BLaER1 (cell line): ENCODE measurements around the gene MTUS2.

Experiments used
- H3K27ac ChIP-seq: shearing (Covaris generic); formaldehyde crosslinking; 2 replicates; pipeline ENCODE4 v1.8.1; 2022
- H3K27me3 ChIP-seq: shearing (Covaris generic); formaldehyde crosslinking; 2 replicates; pipeline ENCODE4 v1.8.1; 2022
- H3K36me3 ChIP-seq: shearing (Covaris generic); formaldehyde crosslinking; 2 replicates; pipeline ENCODE4 v1.8.1; 2022
- H3K4me1 ChIP-seq: shearing (Covaris generic); formaldehyde crosslinking; 2 replicates; pipeline ENCODE4 v1.8.1; 2022
- H3K4me2 ChIP-seq: shearing (Covaris generic); formaldehyde crosslinking; 2 replicates; pipeline ENCODE4 v1.8.1; 2022
- H3K4me3 ChIP-seq: shearing (Covaris generic); formaldehyde crosslinking; 2 replicates; pipeline ENCODE4 v1.8.1; 2022
- H3K9ac ChIP-seq: shearing (Covaris generic); formaldehyde crosslinking; 2 replicates; pipeline ENCODE4 v1.8.1; 2022
- H3K9me3 ChIP-seq: shearing (Covaris generic); formaldehyde crosslinking; 2 replicates; pipeline ENCODE4 v1.8.1; 2022
- H4K20me1 ChIP-seq: shearing (Covaris generic); formaldehyde crosslinking; 2 replicates; pipeline ENCODE4 v1.8.1; 2022
- Cebpa-rat ChIP-seq: shearing (Covaris generic); IDR thresholded peaks from 2 replicates; pipeline ENCODE4 v1.8.1; 2022

MTUS2 gene

DNA sequence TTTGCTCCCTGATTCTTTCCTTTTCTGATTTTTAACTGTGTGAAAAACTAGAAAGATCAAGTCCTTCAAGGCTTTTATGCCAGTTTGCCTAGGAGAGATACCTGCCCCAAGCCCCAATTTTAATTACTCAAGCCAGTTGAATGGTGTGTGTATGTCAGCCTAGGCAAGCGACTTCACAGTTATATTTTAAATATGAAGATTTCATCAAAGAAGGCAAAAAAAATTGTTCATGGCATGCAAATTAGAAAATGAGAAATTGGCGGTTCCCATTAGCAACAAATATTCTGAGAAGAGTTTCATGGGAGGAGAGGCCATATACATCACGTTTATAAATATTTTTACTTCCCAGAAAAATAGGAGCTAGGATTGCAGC, 607.8 kb downstream of the MTUS2 start:
- H4K20me1 ChIP-seq: no peaks in the 10 kb centered on the region
- no peak overlapping the region for H3K9ac ChIP-seq
- no peak overlapping the region for H3K4me2 ChIP-seq
- no peak overlapping the region for H3K27ac ChIP-seq
- peaks cover 5% of the 10 kb centered on the region for H3K27me3 ChIP-seq
- no peak overlapping the region for H3K4me3 ChIP-seq
- TF ChIP-seq Cebpa-rat: no peak
- no peaks in the 10 kb centered on the region for H3K4me1 ChIP-seq
- H3K9me3 ChIP-seq: no peaks in the 10 kb centered on the region
- no peaks in the 10 kb centered on the region for H3K36me3 ChIP-seq

DNA sequence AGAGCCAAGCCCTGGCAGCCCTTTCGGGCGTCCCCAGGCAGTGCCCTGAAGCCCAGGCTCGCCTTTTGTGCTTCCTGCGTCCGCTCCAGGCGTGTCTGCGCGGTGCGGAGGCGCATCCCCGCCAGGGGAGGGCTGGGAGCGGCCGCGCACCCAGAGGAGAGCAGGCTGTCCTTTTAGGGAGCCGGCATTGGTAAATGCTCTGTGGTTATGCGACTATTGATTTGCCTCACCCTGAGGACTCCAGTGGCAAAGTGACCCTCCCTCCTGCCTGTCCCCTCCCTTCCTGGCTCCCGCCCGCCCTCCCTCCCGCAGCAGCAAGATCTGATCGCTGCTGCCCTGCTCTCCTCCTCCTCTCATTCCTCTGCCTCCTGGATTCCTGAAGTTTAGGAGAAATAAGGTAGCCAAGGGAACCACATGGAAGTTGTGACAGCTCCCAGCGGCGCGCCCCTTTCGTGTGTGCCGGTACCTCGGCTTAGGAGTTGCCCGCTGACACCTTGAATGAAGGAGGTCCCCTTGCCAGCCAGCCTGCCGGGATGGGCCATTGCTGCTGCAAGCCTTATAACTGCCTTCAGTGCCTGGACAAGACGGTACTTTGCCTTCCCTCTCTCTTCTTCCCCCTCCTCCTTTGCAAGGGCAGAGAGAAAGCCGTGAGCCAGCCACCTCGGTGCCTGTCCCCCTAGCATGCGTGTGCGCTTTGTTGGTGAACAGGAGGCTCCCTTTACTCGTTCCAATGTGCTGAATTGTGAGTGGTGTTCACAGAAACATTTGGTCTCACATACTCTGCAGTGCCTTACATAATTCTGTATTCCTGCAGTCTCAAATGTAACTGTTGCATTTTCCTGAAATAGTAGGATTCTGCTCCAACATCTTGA, 608.4 kb downstream of the MTUS2 start:
- no peak overlapping the region for H3K9ac ChIP-seq
- H3K4me3 ChIP-seq: no peak overlapping the region
- no peak for TF ChIP-seq Cebpa-rat
- peaks cover 5% of the 10 kb centered on the region for H3K27me3 ChIP-seq
- H3K4me2 ChIP-seq: no peak overlapping the region
- no peaks in the 10 kb centered on the region for H4K20me1 ChIP-seq
- H3K9me3 ChIP-seq: no peaks in the 10 kb centered on the region
- H3K27ac ChIP-seq: no peak overlapping the region
- no peaks in the 10 kb centered on the region for H3K36me3 ChIP-seq
- H3K4me1 ChIP-seq: no peaks in the 10 kb centered on the region

GRCh38 chr13:29429286-29429900, 609.3 kb downstream of the MTUS2 start:
- no peak overlapping the region for H3K4me3 ChIP-seq

DNA sequence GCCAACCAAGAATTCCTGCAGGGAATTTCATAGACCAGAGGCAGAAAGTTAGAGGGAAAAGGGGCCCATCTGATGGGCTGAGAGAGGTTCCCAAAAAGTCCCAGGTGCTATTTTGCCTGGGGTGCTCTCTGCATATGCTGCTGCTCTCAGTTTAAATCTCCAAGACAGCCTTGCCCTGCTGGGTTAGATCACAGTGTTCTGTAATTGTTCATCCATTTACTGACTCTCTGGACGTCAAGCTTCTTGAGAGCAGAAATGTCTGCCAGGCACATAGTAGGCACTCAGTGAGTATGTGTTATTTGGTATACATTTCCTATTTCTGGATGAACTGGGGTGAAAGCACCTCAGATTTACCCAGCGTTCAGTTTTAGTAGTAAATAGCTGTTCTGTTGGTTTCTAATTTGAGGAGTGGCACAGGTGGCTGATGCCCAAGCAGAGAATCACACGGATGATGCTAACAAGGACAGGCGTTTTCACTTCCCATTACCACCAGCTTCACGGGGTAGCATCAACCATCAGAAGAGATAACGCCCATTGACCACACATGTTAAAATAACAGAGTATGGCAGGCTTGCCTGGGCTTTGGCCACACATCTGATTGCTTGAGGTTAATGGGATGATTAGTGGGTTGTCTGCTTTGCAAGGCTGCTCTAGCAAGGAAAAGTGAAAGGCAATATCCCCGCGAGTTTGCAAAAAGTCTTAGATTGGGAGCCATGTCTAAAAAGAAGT, 614.2 kb downstream of the MTUS2 start:
- Histone ChIP-seq H3K9ac (no peak overlapping the region), H3K4me3 (no peak overlapping the region), H3K9me3 (no peaks in the 10 kb centered on the region), H3K4me2 (peak overlapping the region; percentile 23), H3K27ac (no peak overlapping the region), H3K27me3 (no peaks in the 10 kb centered on the region), H3K4me1 (peaks cover 12% of the 10 kb centered on the region), H3K36me3 (no peaks in the 10 kb centered on the region), H4K20me1 (no peaks in the 10 kb centered on the region)
- no peak for TF ChIP-seq Cebpa-rat

More at GRCh38 chr13:29429286-29429900, 609.3 kb downstream of the MTUS2 start:
- Histone ChIP-seq H3K27ac (no peak overlapping the region), H3K9ac (no peak overlapping the region), H3K36me3 (no peaks in the 10 kb centered on the region), H3K4me1 (peaks cover 4% of the 10 kb centered on the region), H3K4me2 (no peak overlapping the region), H3K27me3 (peaks cover 5% of the 10 kb centered on the region), H4K20me1 (no peaks in the 10 kb centered on the region), H3K9me3 (no peaks in the 10 kb centered on the region)
- TF ChIP-seq Cebpa-rat: no peak

DNA sequence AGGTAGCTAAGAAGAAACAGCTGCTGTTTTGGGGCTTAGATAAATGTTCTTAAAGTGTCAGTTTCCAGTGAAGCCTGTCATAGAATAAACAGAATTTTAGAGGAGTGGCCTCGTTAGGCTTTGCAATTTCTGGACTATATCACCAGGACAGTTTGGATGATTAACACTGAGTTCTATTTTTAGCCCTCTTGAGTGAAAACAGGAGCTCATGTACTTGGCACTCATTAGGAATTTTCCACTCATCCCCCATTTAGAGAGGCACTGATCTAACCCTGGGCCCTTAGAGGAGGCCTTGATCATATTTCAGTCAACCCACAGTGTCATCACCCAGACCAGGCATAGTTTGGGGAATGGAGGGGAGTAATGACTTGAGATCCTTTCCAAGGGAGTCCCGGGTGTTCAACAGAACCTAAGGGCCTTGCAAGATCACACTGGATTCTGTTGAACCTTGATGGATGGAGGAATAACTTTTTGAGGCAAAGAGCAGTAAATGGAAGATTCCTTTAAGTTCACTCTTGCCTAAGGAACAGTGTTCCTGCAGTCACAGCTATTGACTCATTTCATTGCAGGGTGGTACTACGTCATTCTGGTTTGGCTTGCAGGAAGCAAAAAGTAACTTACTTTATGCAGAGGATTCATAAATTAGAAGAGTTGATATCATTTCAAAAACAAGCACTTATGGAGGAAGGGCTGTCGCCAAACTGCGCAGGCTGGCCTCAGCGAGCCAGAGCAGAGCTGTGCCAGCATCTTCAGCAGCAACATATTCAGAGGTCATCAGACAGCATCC, 615.2 kb downstream of the MTUS2 start:
- Histone ChIP-seq H3K4me2 (peak overlapping the region; percentile 23), H3K27ac (no peak overlapping the region), H3K9ac (no peak overlapping the region)

DNA sequence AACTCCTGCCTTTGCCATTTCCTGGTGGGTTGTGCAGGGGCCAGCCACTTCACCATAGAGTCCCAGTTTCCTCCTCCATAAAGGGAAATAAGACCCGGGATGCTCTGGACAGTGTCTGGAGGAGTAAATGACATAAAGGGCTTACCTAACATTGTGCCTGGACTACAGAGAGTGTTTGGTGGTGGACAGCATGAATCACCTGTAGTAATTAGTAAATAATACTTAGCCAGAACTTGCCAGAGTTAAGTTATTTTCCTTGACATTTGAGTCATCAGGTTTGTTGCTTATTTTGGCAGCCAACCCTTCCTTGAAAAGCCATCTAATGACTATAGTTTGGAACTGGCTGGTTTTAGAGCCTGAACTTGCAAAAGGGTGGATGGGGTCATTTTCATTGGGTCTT, 616.2 kb downstream of the MTUS2 start:
- no peak overlapping the region for H3K27ac ChIP-seq
- H3K27me3 ChIP-seq: no peaks in the 10 kb centered on the region
- no peaks in the 10 kb centered on the region for H3K36me3 ChIP-seq
- TF ChIP-seq Cebpa-rat: no peak
- H3K4me3 ChIP-seq: no peak overlapping the region
- H3K9me3 ChIP-seq: no peaks in the 10 kb centered on the region
- no peaks in the 10 kb centered on the region for H4K20me1 ChIP-seq
- peaks cover 12% of the 10 kb centered on the region for H3K4me1 ChIP-seq
- H3K9ac ChIP-seq: no peak overlapping the region
- no peak overlapping the region for H3K4me2 ChIP-seq

More for the DNA sequence above, 615.2 kb downstream of the MTUS2 start:
- no peaks in the 10 kb centered on the region for H3K27me3 ChIP-seq
- no peaks in the 10 kb centered on the region for H3K9me3 ChIP-seq
- peaks cover 12% of the 10 kb centered on the region for H3K4me1 ChIP-seq
- no peak for TF ChIP-seq Cebpa-rat
- H3K36me3 ChIP-seq: no peaks in the 10 kb centered on the region
- no peaks in the 10 kb centered on the region for H4K20me1 ChIP-seq
- H3K4me3 ChIP-seq: no peak overlapping the region

- Histone ChIP-seq H3K4me1 (peaks cover 12% of the 10 kb centered on the region), H3K27me3 (no peaks in the 10 kb centered on the region), H3K27ac (no peak overlapping the region), H3K4me3 (no peak overlapping the region), H3K9me3 (no peaks in the 10 kb centered on the region), H3K9ac (no peak overlapping the region), H3K36me3 (no peaks in the 10 kb centered on the region), H4K20me1 (no peaks in the 10 kb centered on the region), H3K4me2 (no peak overlapping the region)
- no peak for TF ChIP-seq Cebpa-rat
Observed at GRCh38 chr13:29436721-29437280, 616.7 kb downstream of the MTUS2 start.

GRCh38 chr13:29438769-29439168, 618.6 kb downstream of the MTUS2 start:
- H3K4me3 ChIP-seq: no peak overlapping the region

More at GRCh38 chr13:29438769-29439168, 618.6 kb downstream of the MTUS2 start:
- no peak for TF ChIP-seq Cebpa-rat
- H3K4me2 ChIP-seq: no peak overlapping the region
- no peaks in the 10 kb centered on the region for H3K9me3 ChIP-seq
- no peaks in the 10 kb centered on the region for H4K20me1 ChIP-seq
- peaks cover 12% of the 10 kb centered on the region for H3K4me1 ChIP-seq
- H3K36me3 ChIP-seq: no peaks in the 10 kb centered on the region
- H3K27ac ChIP-seq: no peak overlapping the region
- no peak overlapping the region for H3K9ac ChIP-seq
- H3K27me3 ChIP-seq: no peaks in the 10 kb centered on the region
